ENCODE measurements around the gene FLNC. TPM values are rescaled to one million over a fixed set of nuclear protein-coding genes. Genes with fewer than 3 reads are reported as not detected.

The FLNC gene
- polyA plus RNA-seq, 1 of the 3 experiments (the other 2 are of a cell fraction), result 43.7 TPM

- Histone ChIP-seq H2AFZ (ENCODE audit: low read depth) (no peak overlapping the region), H3K36me3 (replicated peaks in 1 of 2; ENCODE audit: control insufficient read depth in 1 of 2, insufficient read depth in 2 of 2, low read length in 1 of 2) (no peaks in the 10 kb centered on the region), H3K4me1 (ENCODE audit: control insufficient read depth in 1 of 2, insufficient read depth in 2 of 2, low read depth in 1 of 2, low read length in 1 of 2) (peaks cover 0 to 24% of the 10 kb centered on the region in 2 experiments; a peak in 1 of 4 replicates), H3K27me3 (ENCODE audit: insufficient read depth) (no peaks in the 10 kb centered on the region), H3K4me2 (no peak overlapping the region), H3K79me2 (ENCODE audit: insufficient read depth) (no peaks in the 10 kb centered on the region), H3K9me3 (no peaks in the 10 kb centered on the region), H3K9ac (no peak overlapping the region), H4K20me1 (ENCODE audit: insufficient read depth) (no peaks in the 10 kb centered on the region), H3F3A (replicated peaks; ENCODE audit: insufficient read depth) (peaks cover 8% of the 10 kb centered on the region), H3K4me3 (ENCODE audit: low read depth in 2 of 2, low read length in 1 of 2) (no peak overlapping the region), H3K27ac (ENCODE audit: low read depth in 2 of 2, low read length in 1 of 2) (no peak overlapping the region), H3K9me2 (no peaks in the 10 kb centered on the region)
- ChIA-PET CTCF (interaction anchor here (0.9 to 12.3 kb wide), 27 partner anchors 8 to 531 kb away, joined by 3 to 181 read pairs (median 7); partner anchors contain the start of genes ATP6V1F and METTL2B), POLR2A (no interaction called here)
- WGBS (ENCODE audit: low lambda C conversion rate), result 79% methylated on average over 13 of the region's 14 CpGs
- DNase-seq, result no peak
- TF ChIP-seq TAF1 (IDR thresholded peaks at IDR 0.05; ENCODE audit: borderline replicate concordance, low read depth, low read length), result no peak
- no peak for TF ChIP-seq FOSL2 (IDR thresholded peaks at IDR 0.05; ENCODE audit: borderline replicate concordance, low read depth)
- TF ChIP-seq ZBTB33 (IDR thresholded peaks at IDR 0.05; ENCODE audit: borderline replicate concordance, low read depth), result no peak
- TF ChIP-seq EP300 (IDR thresholded peaks at IDR 0.05; ENCODE audit: borderline replicate concordance in 1 of 2, low read depth in 1 of 2, low read length in 1 of 2), result no peak
- no peak for TF ChIP-seq TEAD4 (IDR thresholded peaks at IDR 0.05; ENCODE audit: borderline replicate concordance, insufficient read depth)
- no peak for TF ChIP-seq YY1 (IDR thresholded peaks at IDR 0.05; ENCODE audit: low read depth)
- TF ChIP-seq, protein P1, sequence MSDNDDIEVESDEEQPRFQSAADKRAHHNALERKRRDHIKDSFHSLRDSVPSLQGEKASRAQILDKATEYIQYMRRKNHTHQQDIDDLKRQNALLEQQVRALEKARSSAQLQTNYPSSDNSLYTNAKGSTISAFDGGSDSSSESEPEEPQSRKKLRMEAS (IDR thresholded peaks at IDR 0.05; ENCODE audit: low read depth), result no peak
- no peak for TF ChIP-seq FOXM1 (IDR thresholded peaks at IDR 0.05; ENCODE audit: low read depth)
- TF ChIP-seq GATA2 (CRISPR knock-in tag; IDR thresholded peaks at IDR 0.05), result no peak
- TF ChIP-seq ELF1 (IDR thresholded peaks at IDR 0.05), result no peak
- TF ChIP-seq RFX5 (IDR thresholded peaks at IDR 0.05; ENCODE audit: low read length), result no peak
Observed at GRCh38 chr7:128878226-128879105, 48.3 kb downstream of the FLNC start.

GRCh38 chr7:128879461-128879938 is 49.3 kb downstream of the FLNC start:
- no peak overlapping the region for H3K27ac ChIP-seq (ENCODE audit: low read depth in 2 of 2, low read length in 1 of 2)
- TF ChIP-seq REST (IDR thresholded peaks at IDR 0.05; ENCODE audit: low read depth, low read length) (no peak), NFIC (IDR thresholded peaks at IDR 0.05; ENCODE audit: borderline replicate concordance) (no peak), PBX3 (IDR thresholded peaks at IDR 0.05) (no peak), FOXJ3 (CRISPR knock-in tag; IDR thresholded peaks at IDR 0.05) (no peak)
- TF ChIP-seq, protein P2, sequence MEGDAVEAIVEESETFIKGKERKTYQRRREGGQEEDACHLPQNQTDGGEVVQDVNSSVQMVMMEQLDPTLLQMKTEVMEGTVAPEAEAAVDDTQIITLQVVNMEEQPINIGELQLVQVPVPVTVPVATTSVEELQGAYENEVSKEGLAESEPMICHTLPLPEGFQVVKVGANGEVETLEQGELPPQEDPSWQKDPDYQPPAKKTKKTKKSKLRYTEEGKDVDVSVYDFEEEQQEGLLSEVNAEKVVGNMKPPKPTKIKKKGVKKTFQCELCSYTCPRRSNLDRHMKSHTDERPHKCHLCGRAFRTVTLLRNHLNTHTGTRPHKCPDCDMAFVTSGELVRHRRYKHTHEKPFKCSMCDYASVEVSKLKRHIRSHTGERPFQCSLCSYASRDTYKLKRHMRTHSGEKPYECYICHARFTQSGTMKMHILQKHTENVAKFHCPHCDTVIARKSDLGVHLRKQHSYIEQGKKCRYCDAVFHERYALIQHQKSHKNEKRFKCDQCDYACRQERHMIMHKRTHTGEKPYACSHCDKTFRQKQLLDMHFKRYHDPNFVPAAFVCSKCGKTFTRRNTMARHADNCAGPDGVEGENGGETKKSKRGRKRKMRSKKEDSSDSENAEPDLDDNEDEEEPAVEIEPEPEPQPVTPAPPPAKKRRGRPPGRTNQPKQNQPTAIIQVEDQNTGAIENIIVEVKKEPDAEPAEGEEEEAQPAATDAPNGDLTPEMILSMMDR (IDR thresholded peaks at IDR 0.05), result no peak
- TF ChIP-seq, protein P1 (IDR thresholded peaks at IDR 0.05; ENCODE audit: low read depth), result no peak

More at GRCh38 chr7:128879461-128879938, 49.3 kb downstream of the FLNC start:
- Histone ChIP-seq H3K9me3 (no peaks in the 10 kb centered on the region), H3K9me2 (no peaks in the 10 kb centered on the region), H3K4me1 (ENCODE audit: control insufficient read depth in 1 of 2, insufficient read depth in 2 of 2, low read depth in 1 of 2, low read length in 1 of 2) (peaks cover 0 to 23% of the 10 kb centered on the region in 2 experiments; a peak in 1 of 4 replicates), H3K4me2 (no peak overlapping the region), H3K9ac (no peak overlapping the region), H3K36me3 (replicated peaks in 1 of 2; ENCODE audit: control insufficient read depth in 1 of 2, insufficient read depth in 2 of 2, low read length in 1 of 2) (no peaks in the 10 kb centered on the region), H3K4me3 (ENCODE audit: low read depth in 2 of 2, low read length in 1 of 2) (no peak overlapping the region), H2AFZ (ENCODE audit: low read depth) (no peak overlapping the region), H4K20me1 (ENCODE audit: insufficient read depth) (no peaks in the 10 kb centered on the region), H3F3A (replicated peaks; ENCODE audit: insufficient read depth) (peaks cover 8% of the 10 kb centered on the region), H3K27me3 (ENCODE audit: insufficient read depth) (no peaks in the 10 kb centered on the region), H3K79me2 (ENCODE audit: insufficient read depth) (no peaks in the 10 kb centered on the region)
- DNase-seq, result no peak
- WGBS (ENCODE audit: low lambda C conversion rate), result 83% methylated on average over 19 of the region's 19 CpGs
- CTCF ChIA-PET, result interaction anchor here (0.7 to 12.3 kb wide), 52 partner anchors 9 to 532 kb away, joined by 3 to 181 read pairs (median 6); partner anchors contain the start of genes ATP6V1F, CCDC136, GARIN1A and HILPDA
- POLR2A ChIA-PET, result no interaction called here

Data from SK-N-SH (cell line).